Stimulated activated CD8-positive, alpha-beta memory T cell treated with anti-CD3 and anti-CD28 coated beads, Interleukin-15, amount 100 ng/mL, for 1 hour (primary cell): ENCODE measurements around the gene GRAMD1B.

Source experiments
- DNase-seq: peaks from one replicate; pipeline ENCODE4 v3.0.0-alpha.2; 2020; ENCODE audit warnings: low read depth

Gene GRAMD1B

DNA sequence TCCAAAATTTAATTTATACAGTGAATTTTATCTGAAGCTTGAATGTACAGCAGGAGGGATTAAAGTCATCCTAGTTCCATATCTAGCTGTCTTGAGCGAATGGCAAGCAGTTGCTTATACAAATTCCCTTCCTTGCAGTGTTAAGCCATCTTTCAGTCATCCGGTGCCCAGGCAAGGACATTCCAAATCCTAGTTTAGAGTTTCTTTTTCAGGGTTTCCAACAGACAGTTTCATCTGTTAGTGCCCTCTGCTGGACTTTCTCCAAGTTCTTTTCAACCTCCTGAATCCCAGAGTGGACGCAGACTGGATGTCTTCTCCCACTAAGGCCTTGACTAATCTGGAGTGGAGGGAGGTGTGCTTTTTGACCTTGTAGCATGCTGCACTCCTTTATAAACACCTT, 45.4 kb downstream of the GRAMD1B start:
- no peak for DNase-seq

DNA sequence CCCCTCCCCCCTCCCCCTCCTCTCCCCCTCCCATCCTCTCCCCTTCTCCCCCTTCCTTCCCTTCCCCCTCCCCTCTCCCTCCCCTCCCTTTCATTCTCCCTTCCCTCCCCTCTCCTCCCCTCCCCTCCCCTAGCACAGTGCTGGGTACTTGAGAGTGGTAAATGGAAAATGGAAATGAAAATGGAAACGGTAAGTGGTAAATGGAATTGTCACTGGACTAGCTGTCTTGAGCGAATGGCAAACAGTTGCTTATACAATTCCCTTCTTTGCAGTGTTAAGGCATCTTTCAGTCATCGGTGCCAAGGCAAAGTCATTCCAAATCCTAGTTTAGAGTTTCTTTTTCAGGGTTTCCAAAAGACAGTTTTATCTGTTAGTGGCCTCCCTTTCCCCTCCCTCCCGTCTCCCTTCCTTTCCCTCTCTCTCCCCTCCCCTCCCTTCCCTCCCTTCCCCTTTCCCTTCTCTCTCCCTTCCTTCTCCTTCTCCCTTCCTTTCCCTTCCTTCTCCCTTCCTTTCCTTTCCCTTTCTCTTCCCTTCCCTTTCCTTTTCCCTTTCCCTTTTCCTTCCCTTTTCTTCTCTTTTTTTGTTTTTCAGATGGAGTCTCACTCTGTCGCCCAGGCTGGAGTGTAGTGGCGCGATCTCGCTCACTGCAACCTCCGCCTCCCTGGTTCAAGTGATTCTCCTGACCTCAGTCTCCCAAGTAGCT, 47.3 kb downstream of the GRAMD1B start:
- DNase-seq, result no peak

DNA sequence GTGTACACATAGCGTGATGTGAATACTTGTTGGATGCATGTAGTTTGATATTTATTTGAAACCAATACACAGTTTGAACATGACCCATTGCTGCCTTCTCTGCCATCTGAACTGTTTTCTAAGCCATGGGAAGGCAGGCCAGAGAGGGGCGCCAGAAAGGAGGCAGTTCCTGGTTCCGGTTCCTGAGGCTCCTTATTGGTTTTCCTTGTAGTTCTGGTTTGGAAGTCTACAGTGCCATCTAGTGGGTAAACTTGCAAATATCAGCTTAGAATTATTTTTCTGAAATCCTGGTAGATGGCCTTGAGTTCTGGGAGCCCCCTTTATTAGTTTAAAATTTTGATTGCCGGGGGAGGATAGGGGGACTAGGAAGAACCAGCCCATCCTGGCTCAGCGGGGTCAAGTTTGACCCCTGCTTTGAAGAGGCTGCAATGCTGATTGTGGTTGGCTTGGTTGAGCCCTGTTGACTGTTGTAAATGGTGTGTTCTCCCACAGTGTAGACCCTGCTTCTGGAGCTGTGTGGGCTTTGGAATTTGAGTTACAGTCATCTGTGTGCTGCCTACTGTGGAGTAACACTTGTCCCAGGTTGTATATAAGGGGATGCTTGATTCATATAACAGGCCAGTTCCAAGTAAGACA, 48.4 kb downstream of the GRAMD1B start:
- no peak for DNase-seq

DNA sequence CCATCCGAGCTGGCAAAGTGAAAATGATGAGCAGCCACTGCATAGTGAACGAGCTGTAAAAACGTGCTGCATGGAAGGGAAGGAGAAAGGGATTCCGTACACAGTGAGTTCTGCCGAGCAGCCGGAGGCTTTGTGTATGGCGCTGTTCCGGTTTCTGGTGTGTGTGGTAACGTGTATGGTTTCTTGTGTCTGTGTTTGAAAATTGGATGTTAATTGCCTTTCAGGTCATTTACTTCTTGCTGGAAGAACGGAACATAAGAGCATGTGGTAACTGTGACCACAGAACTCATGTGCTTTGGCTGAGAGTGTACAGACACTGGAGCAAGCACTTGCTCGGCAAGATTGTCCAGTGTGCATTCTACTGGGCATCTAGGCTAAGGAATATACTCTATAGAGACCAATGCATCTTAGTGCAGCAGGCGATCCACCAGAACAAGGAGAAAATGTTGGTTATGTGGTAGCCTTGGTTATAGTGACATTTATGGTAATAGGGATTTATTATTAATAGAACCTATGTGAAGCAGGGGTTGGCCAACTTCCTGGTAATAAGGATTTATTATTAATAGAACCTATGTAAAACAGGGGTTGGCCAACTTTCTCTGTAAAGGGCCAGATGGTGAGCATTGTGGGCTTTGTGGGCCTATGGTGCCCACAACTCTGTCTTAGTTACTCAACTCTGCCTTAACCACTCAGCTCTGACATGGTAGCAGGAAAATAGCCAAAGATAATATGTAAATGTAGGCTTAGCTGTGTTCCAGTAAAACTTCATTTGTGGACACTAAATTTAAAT, 49.2 kb downstream of the GRAMD1B start:
- DNase-seq, result no peak

DNA sequence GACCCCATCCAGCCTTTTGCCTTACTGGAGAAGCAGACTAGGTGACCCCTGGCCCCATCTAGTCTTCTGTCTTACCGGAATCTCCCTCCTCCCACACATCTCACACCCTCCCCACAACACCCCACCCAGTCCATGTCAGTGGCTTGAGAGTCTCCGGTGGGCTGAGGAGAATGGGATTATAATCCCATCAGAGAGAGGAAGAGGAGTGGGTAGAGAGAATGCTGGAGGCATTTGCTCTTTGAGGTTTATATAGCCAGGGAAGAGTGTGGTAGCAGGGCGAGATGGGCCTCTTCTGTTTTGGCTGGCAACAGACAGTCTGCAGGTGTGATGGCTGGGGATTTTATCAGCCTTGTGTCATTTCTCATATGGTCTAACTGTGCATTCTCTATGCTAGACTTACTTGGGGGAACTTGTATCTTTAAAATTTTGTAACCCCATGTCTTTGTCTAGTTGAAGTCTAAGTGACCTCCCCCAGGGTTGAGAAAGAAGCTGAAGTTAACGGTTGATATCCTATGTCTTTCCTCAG, 50.3 kb downstream of the GRAMD1B start:
- DNase-seq, result no peak

DNA sequence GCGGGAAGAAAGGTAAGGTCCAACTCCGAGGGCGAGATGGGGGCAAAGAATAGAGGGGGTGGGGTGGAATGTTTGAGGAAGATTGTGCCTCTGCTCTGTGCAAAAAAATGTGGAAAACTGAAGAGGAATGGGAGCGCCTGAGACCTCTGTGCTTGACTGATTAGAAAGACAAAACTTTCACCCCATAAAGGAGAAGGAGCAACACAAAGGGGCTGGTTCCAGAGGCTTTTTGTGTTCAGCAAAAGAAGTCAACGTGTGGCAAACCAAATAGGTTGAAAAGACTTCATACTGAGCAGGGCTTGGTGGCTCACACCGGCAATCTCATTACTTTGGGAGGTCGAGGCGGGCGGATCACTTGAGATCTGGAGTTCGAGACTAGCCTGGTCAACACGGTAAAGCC, 50.8 kb downstream of the GRAMD1B start:
- no peak for DNase-seq

DNA sequence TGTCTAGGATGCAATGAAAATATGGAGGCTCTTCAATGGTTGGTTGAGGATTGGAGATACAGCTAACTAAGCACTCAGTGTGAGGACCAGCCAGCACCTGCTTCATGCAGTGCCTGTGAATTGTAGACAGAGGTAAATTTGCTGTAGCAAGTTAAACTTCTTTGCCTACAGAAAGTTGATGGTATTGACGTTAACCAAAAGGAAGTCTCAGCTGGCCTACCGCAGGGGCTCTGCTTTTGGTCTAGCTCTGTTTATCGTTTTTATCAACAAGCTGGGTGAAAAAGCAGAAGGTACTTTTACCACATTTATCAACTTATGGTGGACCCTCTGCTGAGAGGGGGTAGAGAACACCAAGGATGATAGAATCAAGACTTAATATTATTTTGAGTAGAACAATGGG, 51.6 kb downstream of the GRAMD1B start:
- no peak for DNase-seq

DNA sequence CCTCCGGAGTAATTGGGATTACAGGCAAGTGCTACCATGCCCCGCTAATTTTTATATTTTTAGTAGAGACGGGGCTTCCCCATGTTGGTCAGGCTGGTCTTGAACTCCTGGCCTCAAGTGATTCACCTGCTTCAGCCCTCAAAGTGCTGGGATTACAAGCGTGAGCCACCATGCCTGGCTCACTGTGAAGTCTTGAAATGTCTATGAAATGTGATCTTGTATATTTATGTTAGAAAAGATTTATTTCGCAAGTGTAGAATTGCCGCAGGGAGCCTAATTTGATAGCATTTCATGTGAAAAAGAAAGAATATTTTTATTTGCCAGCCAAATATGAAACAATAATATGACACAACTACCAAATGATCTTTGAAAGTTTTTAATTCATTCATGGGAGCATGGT, 52.1 kb downstream of the GRAMD1B start:
- no peak for DNase-seq

DNA sequence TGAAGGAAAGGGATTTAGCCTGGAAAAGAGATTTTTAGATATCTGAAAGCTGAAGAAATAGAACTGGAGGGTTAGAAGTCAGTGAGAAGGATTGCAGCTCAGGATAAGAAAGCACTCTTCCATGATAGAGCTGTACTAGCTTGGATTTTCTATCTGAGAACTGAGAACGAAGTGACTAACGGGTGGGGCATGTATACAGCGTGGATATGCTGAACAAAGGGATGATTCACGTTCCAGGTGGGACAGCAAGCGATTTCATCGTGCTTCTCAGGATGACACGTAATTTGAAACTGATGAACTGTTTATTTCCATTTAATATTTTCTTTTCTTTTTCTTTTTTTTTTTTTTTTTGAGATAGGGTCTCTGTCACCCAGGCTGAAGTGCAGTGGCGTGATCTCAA, 53.0 kb downstream of the GRAMD1B start:
- DNase-seq, result no peak

DNA sequence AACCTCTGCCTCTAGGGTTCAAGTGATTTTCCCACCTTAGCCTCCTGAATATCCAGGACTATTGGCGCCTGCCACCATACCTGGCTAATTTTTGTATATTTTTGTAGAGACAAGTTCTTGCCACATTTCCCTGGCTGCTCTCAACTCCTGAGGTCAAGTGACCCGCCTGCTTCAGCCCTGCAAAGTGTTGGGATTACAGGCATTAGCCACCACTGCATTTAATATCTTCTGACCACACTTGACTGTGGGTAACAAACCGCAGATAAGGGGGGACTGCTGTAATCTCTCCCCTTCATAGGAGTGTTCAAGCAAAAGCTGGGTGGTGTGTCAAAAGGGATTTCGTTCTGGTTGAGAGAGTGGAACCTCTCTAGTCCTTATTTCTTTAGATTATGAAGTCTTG, 53.4 kb downstream of the GRAMD1B start:
- DNase-seq, result no peak

DNA sequence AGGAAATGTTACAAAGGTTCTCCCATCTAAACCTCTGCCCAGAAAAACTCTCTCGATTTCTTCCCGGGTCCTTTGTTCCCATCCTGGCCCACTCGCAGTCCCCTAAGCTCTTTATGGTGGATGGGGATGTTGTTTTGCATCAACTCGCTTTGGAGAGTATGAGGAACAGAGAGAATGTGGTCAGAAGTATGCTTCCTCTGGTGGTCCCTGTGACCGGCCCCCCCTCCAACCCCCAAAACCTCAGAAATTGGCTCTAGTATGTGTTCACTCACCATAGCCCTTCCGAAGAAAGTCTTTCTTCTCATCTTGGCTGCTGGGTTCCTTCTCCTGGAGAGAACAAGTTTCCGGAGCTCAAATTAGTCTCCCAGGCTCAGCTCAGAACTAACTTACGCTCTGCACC, 54.4 kb downstream of the GRAMD1B start:
- no peak for DNase-seq

DNA sequence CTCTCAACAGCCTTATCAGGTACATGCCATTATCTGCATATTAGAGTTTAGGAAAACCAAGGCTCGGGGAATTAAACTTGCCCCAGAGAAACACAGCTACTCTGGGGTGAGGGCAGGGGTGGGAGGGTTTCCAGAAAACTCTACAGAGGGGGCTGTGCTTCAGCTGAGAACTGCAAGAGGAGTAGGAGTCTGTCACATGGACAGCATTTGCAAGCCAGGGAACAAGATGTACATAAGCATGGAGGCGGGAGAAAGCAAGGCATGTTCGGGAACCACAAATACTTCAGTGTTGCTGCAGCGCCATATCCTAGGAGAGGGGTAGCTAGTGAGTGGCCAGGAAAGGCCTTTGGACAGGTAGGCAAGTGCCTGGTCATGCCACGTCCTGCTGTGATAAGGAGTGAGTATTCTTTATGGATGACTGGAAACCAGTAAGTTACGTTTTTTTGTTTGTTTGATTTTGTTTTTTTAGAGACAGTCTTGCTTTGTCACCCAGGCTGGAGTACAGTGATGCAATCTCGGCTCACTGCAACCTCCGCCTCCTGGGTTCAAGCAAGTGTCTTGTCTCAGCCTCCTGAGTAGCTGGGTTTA, 57.2 kb downstream of the GRAMD1B start:
- no peak for DNase-seq

DNA sequence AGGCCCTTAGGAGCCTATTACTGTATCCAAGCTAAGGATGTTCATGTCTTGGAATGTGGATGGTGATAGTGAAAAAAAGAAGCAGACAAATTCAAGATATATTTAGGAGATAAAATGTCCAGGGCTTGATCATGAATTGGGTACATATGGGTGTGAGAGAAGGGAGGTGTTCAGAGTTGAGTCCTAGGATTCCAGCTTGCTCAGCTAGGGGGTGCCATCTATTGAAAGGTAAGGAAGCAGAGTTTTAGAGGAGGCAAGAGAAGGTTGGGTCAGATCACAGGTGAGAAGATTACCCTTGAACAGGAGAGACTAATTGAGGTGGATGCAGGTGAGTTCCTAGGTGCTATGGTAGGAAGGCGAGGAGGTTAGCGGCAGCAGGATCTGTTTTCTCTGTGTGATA, 60.5 kb downstream of the GRAMD1B start:
- no peak for DNase-seq

DNA sequence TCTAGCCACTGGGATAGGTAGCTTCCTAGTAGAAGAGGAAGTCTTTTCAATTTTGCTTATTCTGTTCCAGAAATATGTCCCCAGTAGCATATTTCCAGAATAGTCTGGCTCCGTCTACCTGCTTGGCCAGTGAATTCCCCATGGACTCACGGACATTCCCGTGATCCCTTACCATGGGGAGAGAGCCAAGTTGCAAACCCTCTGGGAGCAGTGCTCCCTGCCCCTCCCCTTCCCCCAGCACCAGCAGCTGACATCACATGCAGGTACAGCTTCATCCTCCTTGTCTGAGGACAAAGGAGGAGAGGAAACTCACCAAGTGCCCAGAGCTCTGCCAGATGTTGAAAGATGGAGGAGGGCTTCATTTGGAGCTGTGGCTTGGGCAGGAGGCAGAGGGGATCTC, 61.2 kb downstream of the GRAMD1B start:
- no peak for DNase-seq

DNA sequence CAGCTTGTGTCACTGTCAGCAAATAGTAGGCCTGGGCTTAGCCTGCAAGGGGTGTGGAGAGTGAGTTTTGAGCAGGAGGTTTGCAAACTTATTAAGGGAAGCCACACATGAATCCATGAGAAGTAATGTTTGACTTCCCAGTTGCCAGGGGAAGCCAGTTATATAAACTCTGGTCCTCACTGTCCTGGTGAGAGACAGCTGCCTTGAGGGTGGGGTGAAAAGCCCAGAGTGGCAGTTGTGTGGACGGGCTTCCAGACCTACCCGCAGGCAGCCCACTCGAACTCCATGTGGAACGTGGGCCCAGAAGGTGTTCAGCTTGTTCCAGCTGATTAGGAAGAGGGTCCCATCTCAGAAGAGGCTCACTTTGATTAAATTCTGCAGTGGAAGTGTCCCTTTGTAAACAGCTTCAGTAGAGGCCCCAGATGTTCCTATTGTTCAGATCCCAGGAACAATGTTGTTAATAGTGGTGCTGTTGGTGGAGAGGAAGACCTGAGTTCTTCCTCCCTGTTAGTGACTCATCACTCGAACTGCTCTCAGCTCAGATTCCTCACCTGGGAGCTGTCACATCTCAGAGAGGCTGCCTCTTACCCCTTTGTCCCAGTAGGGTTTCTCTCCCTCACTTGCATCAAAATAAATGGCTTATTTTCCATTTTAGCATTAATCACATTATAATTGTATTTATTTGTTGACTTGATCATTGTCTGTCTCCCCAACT, 63.4 kb downstream of the GRAMD1B start:
- no peak for DNase-seq

DNA sequence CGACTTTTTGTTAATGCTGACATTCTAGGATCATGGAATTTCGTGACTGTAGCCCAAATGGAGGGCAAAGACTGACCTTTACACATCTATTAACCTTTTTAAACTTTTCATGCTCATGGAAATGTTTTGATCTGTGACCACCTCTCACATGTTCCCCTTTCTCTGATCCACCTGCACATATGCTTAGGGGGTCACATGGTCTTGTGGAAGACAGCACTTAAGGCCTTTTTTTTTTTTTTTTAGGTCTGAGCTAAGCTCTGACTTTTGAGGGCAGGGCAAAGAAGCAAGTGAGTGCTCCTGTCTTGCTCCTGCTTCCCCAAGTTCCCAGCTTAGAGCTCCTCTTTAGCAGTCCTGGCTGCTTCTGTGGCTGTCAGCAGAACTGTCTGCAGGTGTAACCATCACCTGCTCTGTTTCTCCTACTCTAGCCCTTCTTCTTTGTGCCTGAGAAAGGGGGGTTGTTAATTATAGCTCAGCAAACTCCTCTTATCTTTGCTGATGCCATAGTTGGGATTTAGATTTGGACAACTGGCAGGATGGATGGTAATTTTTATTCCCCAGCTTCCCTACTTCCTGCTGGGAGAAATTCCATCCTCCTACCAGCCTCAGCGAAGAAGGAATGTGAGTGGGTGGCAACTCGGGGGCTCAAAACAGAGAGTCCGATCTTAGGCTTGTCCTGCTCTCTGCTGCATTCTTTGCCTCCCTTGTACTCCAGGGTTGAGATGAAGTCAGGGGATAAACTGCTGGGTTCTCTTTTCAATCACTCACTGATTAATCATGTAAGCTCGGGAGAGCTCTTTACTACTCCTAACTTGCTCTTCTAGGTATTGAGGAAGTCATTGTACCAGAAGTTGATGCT, 64.4 kb downstream of the GRAMD1B start:
- DNase-seq, result no peak

DNA sequence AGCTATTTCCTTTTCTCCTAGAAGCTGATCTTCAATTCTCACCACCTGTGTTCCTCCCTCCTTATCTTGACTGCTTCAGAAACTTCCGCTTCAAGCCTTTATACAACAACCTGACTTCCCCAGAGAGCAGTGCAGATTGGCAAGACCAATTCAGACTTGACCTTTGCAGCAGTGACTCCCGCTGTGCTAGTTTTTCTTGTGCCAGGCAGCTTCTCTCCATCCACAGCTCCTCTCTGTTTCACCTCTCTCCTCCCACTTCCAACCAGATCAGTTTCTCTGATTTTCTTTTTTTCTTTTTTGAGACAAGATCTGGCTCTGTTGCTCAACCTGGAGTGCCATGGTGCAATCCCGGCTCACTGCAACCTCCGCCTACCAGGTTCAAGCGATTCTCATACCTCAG, 74.3 kb downstream of the GRAMD1B start:
- no peak for DNase-seq

DNA sequence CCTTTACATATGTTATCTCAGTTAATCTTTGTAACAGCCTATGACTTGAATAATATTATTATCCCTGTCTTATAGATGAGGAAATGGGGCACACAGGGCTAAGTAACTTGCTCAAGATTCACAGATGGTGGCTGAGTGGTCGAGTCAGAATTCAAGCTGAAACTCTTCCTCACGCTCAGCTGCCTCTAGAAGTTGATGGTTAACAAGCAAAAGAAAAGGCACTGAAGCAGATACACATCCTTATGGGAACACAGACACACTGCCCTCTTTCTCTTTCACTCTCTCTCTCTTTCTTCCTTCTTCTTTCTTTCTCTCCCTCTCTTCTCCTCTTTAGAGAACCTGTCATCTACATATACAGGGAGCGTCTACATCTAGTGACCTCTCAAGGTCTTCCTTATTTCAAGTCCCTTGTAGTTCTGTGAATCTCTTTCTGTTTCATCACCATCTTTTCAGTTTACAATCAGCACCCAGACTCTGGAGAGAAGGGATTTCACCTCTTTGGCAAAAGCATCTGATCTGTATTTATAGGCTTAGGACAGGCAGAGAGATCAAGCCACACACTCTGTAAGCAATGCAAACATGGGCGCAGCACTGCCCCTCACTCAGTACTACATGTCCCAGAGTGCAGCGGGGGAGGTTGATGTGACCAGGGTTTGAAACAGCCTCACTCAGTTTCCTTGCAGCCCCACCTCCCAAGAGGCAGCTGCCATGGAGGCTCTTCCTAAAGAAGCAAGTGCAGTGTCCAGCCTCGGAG, 75.7 kb downstream of the GRAMD1B start:
- no peak for DNase-seq

DNA sequence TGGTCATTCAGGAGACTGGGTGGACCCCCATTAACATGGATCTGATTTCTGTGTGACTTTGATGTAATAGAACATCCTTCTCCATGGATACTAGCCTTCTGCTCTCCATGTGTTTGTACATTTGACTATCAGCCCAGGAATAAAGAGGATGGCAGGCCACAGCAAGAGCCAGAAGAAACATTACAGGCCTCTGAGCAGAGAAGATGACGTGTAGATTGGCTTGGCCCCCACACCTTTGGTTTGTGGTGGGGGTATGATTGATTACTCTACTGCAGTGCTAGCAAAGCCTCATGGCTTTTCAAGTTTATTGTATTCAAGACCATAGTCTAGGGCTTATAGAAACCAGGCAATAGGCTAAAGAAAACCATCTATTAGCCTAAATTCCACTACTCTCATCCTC, 77.0 kb downstream of the GRAMD1B start:
- no peak for DNase-seq
